GM19351 (cell line): ENCODE results near the gene PPP3R1.
A peak's percentile ranks its signal among the peaks of the same experiment; 100 is the strongest.

Source experiments
- ATAC-seq: cut with Tn5 transposase; IDR thresholded peaks from one replicate; pipeline ENCODE4 v1.9.1; 2021; ENCODE audit warnings: mild to moderate bottlenecking, moderate library complexity; ENCODE audit not compliant: unreplicated experiment

PPP3R1 gene

GRCh38 chr2:68236103-68236734, 16.1 kb downstream of the PPP3R1 start:
- ATAC-seq = no peak

DNA sequence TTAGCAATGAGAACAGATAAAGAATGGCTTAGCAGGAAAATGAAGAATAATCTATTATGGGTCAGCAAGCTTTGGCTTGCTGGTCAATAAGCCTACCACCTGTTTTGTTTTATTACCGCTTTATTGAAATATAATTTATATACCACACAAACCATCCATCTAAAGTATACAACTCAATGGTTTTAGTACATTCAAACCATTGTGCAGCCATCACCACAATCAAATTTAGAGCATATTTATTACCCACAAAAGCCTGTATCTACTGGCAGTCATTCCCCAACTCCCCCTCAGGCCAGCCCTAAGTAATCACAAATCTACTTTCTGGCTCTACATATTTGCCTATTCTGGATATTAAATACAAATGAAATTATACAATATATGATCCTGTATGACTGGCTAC, 17.2 kb downstream of the PPP3R1 start:
- no peak for ATAC-seq

- no peak for ATAC-seq
Measured at GRCh38 chr2:68234405-68234804, 17.9 kb downstream of the PPP3R1 start.

DNA sequence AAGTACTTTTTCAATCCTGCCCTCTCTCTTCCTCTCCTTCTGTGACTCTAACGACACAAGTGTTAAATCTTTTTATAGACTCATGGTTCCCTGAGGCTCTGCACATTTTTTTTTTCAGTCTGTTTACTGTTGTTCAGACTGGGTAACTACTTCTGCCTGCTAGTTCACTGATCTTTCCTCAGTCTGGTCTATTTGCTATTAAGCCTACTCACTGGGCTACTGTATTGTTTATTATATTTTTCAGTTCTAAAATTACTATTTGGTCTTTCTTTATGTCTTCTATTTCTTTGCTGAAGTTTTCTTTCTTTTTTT, 21.3 kb downstream of the PPP3R1 start:
- no peak for ATAC-seq

DNA sequence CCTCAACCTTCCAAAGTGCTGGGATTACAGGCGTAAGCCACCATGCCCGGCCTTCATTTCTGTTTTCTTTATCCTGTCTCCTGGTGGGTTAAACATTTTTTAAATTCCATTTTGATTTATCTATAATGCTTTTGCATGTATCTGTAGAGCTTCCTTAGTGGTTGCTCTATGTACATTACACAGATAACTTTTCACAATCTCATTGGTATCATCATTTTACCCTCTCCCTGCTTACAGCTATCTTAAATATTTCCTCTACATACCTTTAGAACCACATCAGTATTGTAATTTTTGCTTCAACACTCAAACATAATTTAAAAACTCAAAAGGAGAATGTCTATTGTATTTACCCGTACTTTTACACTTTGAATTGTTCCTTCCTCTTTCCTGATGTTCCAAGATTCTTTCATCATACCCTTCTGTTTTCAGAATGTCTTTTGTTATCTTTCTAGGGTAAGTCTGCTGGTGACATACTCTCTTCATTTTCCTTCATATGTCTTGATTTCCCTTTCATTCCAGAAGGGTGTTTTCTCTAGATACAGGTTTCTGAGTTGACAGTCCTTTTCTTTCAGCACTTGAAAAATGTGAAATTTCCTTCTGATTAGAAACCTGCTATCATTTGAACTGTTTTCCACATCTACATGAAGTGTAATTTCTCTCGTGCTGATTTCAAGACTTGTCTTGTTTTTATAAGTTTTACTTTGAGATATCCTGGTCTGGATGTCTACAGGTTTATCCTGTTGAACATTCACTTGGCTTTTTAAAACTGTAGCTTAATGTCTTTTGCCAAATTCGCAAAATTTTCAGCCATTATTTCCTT, 21.9 kb downstream of the PPP3R1 start:
- ATAC-seq = no peak

GRCh38 chr2:68226794-68227193, 25.5 kb downstream of the PPP3R1 start:
- ATAC-seq = no peak

GRCh38 chr2:68225119-68225632, 27.2 kb downstream of the PPP3R1 start:
- peak; percentile 73 for ATAC-seq

DNA sequence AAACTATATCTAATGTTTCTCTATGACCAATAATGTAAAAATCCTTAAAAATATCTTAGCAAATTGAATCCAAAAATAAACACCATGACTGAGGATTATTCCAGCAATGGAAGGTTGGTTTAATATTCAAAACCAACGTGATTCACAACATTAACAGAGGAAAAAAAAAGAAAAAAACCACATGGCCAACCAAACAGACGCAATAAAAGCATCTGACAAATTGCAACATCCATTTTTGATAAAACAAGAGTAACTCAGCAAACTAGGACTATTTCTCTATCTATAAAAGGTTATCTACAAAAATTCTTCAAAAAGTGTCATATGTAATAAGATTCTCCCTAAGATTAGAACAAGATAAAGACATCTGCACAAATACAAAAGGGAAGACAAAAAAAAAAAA, 28.9 kb downstream of the PPP3R1 start:
- no peak for ATAC-seq

DNA sequence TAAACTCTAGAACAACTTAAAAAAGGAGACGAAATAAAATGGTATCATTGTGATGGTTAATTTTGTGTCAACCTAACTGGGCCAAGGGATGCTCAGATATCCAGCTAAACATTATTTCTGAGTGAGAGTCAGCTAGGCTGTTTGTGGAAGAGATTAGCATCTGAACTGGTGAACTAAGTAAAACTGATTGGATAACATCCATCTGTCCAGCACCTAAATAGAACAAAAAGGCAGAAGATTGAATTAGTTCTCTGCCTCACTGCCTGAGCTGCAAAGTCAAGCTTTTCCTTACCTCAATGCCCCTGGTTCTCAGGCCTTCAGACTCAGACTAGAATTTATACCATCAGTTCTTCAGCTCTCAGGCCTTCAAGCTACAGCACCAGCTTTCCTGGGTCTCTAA, 30.0 kb downstream of the PPP3R1 start:
- no peak for ATAC-seq

- no peak for ATAC-seq
Measured at GRCh38 chr2:68218343-68218901, 33.9 kb downstream of the PPP3R1 start.

DNA sequence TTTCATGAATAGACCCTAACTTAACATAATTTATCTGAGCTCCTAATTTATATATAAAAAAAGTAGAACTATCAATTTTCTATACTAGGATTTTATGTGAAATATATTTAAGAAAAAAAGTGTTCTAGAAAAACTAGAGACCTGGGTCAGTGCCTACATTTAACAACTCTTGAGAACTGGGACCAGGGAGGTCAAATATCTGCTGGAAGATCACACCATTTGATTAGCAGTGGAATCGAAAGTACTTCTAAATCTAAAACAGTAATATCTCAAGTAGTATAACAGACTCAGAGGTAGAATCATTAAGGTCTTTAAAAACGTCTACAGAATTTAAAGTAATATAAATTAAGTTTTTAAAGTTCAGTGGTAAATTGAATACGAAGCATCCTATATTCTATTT, 34.6 kb downstream of the PPP3R1 start:
- no peak for ATAC-seq

GRCh38 chr2:68216454-68217310, 35.6 kb downstream of the PPP3R1 start:
- ATAC-seq = peak; percentile 57

GRCh38 chr2:68214381-68214780, 38.0 kb downstream of the PPP3R1 start:
- peak; percentile 72 for ATAC-seq

DNA sequence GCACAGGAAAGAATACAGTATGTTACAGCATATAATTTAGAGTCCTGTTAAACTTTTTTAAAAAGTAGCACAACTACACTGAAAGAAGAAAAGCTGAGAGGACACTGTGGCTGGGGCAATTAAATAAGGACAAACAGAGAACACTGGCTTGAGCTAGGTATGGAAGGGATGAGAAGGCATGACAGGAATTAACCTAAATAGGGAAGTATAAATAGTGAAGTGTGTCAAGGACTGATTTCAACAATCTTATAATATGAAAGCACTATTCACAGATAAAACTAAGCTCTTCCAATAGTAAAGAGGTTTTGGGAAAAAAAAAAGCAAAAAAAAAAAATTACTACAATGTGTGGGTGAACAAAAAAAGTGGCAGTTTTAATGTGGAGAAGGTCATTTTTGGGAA, 45.5 kb downstream of the PPP3R1 start:
- ATAC-seq = no peak

- peak; percentile 94 for ATAC-seq
Measured at GRCh38 chr2:68203587-68203986, 48.7 kb downstream of the PPP3R1 start.

GRCh38 chr2:68200157-68200787, 52.1 kb downstream of the PPP3R1 start:
- ATAC-seq = peak; percentile 36

DNA sequence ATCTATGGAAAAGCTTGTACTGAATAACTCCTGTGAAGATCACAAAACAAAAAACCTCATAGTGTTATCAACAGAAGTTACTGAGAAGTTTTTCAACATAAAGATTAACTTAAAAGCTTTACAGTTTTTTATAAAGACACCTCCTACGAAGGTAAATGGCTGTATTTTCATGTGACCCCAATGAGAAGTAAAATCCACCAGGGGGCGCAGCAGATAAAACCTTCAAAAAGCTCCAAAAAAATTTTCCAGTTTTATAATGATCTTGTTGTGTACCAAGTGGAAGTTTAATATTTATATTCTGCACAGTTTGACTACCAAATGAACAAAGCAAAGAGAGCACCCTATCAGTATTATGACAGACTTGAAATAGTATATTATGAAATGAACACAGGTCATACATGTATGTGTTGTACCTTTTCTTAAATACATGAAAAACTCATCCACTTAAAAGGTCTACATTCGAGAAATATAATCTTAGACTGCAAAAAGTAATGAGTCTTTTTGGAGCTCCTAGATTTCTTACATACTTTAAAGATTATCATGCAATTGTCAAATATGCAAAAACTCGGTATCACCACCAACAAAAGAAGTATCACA, 56.1 kb downstream of the PPP3R1 start:
- no peak for ATAC-seq

DNA sequence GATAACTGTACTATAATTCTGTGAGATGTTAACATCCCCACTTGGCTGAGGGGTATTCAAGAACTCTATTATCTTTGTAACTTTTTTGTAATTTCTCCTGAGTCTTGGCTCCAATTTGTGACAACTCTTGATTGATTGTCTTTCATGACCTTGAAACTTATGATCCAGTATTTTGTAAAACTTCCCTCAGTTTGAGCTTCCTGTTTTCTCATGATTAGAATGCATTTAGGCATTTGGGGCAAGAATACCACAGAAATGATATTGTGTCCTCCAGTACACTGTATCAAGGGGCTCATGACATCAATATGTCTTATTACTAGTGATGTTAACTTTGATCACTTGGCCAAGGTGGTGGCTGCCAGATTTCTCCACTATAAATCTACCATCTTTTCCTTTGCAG, 57.2 kb downstream of the PPP3R1 start:
- ATAC-seq = no peak

DNA sequence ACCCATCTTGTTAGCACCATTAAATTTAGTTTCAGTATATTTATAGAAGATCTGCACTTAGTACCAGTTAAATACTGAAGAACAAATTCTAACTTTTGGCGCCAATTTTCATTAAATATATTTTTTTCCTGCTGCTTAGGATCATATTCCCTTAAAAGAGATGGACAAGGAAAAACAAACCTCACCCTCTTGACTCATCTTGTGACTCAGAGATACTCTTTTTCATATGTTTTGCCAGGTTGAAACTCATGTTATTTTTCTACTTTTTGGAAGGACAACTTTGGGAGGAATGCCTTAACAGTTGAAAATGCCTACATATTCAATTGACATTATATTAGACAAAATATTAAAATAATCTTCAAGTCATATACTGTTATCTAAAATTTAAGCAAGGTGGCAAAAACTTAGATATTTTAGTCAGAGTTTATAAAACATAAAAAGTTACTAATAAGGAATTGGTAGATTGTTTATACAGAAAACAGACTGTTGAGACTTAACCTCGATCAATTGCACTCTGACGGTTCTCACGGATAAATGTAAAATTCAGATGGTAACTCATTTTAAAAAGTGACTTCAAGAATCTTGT, 58.5 kb downstream of the PPP3R1 start:
- no peak for ATAC-seq

GRCh38 chr2:68193144-68193543, 59.2 kb downstream of the PPP3R1 start:
- ATAC-seq = no peak
